ENCODE results near the gene DNAJB6. TPM values are rescaled to one million over a fixed set of nuclear protein-coding genes. Genes with fewer than 3 reads are reported as not detected.

Gene DNAJB6
- 97.4 and 101 TPM in 2 replicates for total RNA-seq (2014; rRNA removed; shearing (Covaris generic))

DNA sequence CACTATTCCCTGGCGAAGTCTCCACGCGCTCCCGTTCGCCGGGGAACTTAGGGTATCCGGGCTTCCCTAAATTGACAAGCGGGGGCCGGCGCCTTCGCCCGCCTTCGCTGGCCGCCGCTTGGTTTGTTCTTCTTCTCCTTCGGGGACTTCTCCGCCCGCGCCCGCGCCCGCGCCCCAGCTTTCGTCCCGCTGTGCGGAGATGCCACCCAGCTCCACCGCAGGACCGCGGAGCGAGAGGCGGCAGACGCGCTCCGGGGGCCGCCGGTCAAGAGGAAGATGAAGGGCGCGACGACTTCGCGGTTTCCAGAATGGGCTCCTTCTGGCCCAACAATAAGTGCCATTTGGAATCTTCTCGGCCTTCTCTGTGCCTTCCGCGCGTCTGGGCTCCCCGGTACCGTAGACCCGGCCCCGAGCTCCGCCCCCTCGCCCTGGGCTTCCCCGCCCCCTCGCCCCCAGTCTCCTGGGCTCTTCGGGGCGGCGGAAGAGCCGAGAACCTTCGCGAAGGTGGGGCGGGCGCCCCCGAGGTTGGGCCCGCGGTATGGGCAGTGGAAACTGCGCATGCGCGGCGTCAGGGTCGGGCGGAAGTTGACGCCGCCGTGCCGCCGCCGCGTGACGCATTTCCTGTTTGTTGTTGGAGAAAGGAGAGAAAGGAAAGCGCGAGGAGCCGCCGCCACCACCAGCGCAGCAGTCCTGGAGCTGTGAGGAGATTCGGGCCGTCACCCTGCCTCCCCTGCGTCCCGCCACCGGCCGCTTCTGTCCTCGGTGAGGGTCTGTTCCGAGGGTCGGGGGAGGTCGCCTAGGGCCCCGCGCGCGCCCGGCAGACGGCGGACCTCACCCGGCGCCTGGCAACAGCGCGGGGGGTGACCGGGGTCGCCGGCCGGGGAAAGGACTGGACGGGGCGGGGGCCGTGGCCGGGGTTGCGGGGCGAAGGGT is at the start of gene DNAJB6:
Gene DNAJB6, plus strand, starts transcription at position 622 of the 933 bp plus-strand sequence. CDS start 21,569 bp downstream, outside the sequence.
- DNase-seq (ENCODE audit: low read depth) = peak; percentile 90

DNA sequence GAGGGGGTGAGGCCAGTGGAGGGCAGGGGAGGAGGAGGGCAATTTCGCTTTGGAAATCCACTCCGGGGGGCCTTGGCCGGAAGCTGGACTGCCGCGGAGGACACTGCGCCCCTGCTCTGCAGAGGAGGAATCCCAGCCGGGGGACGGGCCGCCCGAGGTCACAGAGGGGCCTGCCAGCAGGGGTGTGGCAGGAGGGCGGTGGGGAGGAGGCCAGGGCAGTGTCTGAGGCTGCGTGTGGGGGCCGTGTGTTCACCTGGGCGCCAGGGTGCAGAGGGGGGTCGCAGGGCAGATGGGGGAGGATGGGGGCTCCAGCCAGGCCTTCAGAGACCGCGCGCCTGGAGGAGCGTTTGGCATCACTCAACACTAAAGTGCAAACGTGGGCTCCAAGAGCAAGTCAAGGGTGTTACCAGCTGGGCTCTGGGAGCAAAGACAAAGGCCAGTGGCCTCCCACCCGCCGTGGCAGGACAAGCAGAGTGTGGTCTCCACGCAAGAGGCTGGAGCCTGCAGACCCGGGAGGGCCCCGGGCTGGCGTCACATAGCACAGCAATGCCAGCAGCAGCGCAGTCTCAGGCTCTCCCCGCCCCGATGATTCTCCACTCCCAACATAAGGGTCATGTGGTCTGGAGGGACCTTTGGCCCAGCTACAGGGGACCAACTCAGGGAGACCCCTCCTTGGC is 45.3 kb upstream of the DNAJB6 start:
- no peak for DNase-seq (ENCODE audit: low read depth)

DNA sequence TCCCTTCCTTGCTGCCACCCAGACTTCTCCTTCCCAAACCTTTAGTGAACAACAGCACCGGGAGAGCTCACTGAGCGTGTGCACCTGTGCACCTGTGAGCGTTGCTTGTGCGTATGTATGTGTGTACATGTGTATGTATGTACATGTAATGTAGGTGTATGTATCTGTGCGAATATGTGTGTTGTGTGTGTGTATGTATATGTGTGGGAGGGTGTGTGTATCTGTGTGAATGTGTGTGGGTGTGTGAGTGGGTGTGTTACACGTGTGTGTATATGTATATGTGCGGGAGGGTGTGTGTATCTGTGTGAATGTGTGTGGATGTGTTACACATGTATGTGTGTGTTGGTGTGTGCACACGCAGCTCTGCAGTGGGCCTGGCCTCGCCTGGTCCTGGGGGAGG is 44.5 kb upstream of the DNAJB6 start:
- no peak for DNase-seq (ENCODE audit: low read depth)

DNA sequence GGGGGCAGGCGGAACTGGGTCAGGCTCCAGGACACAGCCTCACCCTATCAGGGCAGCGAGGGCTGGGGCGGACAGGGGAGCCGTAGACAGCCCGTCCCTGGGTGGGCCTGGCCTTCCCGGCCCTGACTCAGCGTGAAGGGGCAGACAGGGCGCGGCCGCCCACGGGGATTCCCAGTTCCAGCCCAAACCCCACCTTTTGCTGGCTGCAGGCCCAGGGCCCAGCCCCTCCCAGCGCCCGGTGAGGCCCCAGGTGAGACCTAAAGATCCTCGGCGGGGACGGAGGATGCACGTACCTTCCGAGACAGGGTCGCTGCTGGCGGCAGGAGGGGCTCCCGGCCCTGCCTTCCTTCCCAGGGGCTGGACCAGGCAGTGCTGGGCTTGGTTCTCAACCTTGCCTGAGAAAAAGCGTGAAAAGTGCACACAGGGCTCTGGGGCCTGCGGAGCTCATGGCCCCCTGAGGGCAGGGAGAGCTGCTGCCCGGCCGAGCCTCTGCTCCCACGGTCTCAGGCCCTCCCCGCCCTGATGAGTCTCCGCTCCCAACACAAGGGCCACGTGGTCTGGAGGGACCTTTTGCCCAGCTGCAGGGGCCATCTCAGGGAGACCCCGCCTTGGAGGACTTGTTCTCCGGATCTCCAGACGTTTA is 43.9 kb upstream of the DNAJB6 start:
- no peak for DNase-seq (ENCODE audit: low read depth)

DNA sequence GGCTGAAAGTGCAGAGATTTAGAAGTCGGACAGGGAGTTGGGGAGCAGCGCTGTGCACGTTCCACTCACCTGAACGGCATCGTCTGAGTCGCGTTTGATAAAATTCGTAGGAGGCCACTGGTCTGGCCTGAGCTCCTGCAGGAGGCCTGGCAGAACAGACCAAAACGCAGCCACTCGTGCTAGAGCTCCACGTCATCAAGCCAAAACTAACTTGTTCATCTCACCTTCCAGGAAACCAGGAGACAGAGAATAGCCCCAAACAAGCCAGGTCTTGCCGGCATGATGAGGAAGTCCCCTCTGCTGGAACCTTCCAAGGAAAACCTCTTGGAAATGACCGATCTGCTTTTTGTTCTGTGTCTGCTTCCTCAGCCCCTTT is 43.4 kb upstream of the DNAJB6 start:
- DNase-seq (ENCODE audit: low read depth) = no peak

DNA sequence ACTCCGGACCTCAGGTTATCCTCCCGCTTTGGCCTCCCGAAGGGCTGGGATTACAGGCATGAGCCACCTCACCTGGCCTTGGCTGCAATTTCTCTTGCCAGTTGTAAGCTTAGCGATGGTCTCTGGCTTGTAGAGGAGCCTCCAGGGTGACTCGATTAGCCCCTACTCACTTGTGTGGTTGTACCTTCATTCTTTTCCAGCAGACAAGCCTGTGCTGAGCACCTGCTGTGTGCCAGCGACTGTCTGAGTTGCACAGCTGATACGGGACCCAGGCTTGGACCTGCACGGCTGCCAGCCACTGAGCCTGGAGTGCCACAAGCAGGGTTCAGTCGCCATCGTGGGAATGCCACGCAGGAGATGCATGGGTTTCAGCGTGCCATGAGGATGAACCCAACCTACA is 42.0 kb upstream of the DNAJB6 start:
- no peak for DNase-seq (ENCODE audit: low read depth)

DNA sequence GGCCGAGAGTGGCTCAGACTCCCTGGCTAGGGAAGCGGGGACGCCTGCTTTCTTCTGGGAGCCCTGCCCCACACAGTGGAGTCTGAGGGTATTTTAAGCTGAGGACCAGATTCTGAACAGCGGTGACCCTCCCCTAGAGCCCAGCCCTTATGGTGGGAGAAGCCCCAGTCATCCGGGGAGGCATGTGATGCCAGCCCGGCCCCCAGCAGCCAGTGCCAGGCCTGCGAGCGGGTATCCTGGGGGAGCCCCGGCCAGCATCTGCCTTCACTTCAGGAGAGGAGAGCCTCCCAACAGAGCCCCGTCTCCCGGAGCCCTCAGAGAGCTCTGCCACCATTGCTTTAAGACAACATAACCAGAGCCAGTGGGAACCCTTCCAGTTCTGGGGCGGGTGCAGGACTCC is 41.5 kb upstream of the DNAJB6 start:
- no peak for DNase-seq (ENCODE audit: low read depth)

DNA sequence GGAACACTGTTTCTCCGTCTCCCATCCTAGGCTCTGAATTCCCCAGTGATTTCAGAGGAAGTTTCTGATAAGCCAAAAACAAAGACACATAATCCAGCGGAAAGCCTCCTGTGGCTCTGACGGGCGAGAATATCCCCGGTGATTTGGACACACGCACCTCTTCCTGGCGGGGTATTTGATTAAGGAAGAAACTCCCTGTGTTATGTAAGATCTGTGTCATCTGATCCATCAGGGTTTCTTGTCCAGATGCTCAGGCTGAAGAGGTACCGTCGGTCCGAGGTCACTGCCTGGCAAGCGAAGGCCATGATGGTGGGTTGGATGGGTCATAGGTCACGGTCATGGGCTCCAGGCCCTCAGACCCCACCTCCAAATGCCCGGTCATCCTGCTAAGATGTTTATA is 39.6 kb upstream of the DNAJB6 start:
- DNase-seq (ENCODE audit: low read depth) = no peak

DNA sequence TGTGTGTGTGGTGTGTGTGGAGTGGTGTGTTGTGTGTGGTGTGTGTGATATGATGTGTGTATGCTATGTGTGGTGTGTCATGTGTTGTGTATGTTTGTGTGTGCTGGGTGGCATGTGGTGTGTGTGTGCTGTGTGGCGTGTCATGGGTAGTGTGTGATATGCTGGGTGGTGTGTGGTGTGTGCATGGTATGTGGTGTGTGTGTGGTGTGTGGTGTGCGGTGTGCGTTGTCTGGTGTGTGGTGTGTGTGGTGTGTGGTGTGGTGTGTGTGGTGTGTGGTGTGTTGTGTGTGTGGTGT is 37.5 kb upstream of the DNAJB6 start:
- DNase-seq (ENCODE audit: low read depth) = no peak

DNA sequence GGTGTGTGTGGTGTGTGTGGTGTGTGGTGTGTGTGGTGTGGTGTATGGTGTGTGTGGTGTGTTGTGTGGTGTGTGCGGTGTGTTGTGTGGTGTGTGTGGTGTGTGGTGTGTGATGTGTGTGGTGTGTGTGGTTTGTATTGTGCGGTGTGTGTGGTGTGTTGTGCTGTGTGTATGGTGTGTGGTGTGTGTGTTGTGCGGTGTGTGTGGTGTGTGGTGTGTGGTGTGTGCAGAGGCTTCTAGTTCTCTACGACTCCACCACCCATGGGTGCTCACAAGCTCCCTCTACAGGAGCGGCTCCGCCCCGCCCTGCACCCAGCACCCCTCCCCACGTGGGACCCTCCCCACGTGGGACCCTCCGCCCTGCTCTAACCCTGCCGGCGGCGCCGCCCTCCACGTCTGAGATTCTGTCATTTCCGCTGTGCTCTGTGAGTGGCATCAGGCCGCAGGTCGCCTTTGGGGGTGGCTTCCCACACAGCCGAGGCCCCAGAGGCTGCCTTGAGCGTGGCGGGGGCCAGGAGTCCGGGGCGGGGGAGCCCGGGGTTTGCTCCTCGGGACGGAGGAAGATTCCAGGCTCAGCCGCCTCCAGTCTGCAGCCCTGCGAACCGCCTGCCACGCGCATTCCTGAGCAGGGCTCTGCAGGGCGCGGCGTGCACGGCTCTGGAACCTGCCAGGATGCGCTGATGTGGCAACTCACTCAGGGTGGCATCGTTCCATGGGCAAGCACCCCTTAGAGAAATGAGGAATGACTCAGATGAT is 37.0 kb upstream of the DNAJB6 start:
- no peak for DNase-seq (ENCODE audit: low read depth)

DNA sequence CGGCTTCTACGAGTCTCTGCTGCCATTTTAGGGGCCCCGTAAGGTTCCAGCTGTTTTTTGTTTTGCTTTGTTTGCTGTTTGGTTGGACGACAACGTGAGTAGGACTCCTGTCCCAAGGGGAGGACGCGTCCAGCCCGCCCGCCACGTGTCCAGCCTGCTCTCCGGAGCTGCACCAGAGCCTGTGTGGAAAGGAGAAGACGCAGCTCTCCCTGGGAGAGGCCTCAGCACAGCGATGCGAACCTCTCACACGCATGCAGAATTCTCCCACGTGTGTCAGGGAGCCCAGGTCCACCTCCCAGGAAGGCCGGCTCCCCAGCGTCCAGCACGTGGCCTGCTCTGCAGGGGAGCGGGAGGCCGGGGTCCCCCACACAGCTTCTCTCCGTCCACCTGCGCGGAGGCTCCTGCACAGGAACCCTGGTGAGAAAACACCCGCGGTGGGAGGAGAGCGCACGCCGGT is 36.4 kb upstream of the DNAJB6 start:
- DNase-seq (ENCODE audit: low read depth) = no peak

DNA sequence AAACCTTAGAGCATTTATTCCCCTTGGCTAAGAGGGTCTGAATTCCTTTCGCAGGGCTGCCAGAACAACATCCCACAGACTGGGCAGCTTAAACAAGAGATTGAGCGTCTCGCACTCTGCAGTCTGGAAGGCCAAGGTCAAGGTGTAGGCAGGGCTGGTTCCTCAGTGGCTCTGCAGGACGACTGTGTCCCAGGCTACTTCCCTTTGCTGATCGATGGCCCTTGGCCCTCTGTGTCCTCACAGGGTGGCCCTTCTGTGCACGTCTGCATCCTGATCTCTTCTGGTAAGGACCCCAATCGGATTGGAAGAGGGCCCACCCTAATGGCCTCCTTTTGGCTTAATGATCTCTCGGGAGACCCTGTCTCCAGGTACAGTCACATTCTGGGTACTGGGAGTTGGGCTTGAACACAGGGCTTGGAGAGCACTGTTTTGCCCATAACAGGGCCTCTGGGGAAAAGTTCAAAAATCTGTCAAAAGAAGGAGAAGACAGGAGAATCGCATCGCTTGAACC is 35.1 kb upstream of the DNAJB6 start:
- no peak for DNase-seq (ENCODE audit: low read depth)

DNA sequence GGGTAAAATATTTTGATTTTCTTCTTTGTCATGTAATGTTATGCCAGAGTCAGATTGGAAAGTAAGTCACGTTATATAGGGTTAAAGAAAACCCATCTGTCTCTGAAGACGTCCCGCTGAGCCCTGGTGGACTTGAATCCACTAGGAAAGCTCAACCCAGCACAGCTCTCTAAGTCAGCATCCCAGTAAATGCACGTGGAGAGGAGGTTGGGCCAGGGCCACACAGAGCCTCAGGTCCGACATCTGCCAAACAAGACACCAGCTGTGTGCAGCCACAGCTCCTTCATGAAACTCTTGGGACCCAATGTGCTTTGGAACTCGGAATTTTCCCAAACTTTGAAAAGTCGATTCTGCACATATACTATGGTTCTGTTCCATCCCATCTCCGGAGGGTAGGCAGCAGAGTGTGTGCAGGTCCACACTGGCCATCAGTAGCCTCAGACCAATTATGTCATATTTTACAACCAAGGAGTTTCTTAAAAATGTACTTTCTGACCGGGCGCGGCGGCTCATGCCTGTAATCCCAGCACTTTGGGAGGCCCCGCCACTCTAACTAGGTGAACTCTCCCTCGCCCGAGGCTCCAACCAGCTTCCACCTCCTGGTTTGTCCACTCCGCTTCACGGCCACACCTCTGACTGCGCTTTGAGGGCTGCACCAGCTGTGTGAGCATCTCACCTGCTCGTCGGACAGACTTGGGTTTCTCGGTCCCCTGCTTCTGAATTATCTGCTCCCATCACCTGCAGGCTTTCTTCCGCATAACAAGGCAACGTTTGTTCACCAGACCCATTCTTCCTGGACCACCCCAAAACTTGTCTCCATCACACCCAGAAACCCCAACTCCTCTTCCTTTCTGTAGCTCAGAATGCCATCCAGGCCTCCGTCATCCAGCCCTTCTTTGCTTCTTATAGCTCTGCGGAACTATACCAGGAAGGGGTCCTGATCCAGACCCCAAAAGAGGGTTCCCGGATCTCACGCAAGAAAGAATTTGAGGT is 29.7 kb upstream of the DNAJB6 start:
- DNase-seq (ENCODE audit: low read depth) = no peak

DNA sequence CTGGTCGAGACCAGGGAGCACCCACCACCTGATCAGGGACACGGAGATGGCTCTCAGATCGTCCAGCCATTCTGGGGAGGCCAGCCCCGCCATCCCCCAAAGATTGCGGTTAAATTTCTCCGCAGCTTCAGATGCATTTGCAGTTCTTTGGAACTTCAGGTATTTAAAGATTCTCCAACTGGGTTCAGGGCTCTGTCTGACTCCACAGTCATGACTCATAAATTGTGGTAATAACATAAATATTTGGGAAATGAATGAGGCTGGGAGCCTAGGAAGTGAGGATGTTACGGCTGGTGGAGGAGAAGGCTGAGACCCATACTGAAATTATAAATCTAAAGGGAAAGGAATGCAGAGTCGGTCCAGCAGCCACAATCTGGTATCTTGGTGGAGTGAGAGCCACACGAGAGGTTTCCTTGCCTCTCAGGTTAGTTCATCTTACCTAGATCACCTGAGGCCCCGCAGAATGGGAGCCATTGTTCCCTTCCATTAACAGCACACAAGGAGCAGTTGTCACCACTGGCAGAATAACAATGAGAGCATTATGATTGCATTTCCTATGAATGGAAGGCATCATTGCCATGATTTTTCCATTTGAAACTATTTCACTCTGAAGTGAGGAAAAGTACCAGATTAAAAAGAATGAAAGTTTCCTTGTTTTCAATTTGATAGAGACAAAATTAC is 26.7 kb upstream of the DNAJB6 start:
- DNase-seq (ENCODE audit: low read depth) = peak; percentile 93

DNA sequence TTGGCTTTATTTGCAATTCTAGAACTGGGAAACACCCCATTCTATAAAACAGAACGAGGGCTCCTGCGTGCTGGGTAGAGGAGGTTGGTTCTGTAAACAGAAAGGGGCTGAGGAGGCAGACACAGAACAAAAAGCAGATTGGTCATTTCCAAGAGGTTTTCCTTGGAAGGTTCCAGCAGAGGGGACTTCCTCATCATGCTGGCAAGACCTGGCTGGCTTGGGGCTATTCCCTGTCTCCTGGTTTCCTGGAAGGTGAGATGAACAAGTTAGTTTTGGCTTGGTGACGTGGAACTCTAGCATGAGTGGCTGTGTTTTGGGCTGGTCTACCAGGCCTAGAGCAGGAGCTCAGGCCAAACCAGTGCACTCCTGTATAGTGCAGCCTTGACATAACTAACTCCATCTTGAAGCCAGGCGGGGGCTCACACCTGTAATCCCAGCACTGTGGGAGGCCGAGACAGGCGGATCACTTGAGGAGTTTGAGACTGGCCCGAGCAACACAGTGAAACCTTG is 26.1 kb upstream of the DNAJB6 start:
- peak; percentile 28 for DNase-seq (ENCODE audit: low read depth)

DNA sequence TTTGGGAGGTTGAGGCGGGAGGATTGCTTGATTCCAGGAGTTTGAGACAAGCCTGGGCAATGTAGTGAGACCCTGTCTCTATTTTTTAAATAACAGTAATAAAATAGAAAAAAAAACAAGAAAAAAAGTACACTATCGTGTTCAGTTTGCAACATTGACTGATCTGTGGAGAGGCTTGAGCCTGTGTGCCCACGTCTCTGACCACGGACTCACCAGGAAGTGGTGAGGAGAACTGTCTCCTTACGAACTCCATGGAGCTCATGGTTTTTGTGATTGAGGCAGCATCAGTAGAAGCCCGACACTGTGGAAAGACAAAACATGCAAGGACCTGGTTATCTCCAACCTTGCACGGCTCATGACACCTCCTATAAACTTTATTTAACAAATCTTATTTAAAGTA is 23.9 kb upstream of the DNAJB6 start:
- no peak for DNase-seq (ENCODE audit: low read depth)

DNA sequence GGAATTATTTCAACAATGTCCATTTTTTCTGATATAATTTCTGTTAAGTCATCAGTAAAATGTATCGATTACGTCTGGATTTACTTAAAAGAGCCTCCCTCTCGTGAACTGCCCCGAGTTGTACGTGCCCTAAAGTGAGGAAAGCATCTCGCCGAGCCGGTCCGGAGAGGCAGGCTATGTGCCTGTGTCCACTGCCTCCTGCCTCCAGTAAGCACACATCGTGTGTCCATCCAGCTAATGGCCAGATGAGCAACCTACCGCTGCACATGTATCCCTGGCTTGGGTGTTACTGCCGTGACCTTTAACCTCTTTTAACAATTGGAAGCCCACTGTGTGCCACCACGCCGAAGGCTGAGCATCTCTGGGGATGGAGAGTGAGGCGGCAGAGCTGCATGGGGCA is 23.2 kb upstream of the DNAJB6 start:
- DNase-seq (ENCODE audit: low read depth) = no peak

DNA sequence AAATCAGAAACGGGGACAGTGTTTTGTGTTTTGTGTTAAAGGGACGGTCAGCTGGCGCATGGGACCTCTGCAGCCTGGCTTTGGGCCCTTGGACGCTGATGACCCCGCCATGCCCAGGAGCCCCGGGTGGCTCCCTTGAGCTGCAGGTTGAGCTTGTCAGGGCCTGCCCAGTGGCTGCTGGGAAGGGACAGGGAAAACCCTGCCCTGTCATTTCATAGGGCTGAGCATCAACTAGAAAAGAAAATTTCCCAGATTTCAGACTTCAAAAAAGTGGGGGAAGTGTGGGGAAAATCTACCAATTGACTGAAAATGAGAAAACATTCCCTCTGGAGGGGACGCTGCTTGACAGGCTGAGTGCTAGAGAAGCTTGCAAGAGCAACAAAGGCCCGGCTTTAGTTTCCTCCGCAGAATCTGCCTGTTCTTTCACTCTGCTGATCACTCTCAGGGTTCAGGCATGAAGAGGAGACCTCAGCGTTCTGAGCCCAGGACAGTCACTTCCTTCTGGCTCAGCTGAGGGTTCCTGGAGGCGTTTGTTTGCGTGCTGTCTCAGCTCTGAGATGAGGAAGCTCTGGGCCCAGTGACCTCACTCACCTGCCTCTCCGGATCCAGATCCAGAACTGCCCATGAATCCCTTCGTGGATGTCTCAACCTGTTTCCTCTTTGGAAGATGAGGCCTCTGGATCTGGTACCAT is 18.6 kb upstream of the DNAJB6 start:
- peak; percentile 58 for DNase-seq (ENCODE audit: low read depth)

DNA sequence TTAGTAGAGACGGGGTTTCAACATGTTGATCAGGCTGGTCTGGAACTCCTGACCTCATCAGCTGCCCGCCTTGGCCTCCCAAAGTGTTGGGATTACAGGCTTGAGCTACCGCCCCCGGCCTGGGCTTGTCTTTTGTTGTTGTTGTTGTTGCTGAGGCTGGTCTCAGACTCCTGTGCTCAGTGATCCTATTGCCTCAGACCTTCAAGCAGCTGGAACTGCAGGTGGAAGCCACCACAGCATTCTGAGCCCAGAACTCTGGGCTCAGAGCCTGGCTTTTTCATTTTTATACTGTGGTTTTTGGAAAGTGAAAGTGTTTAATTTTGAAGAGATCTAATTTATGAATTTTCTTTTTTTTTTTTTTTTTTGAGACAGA is 16.2 kb upstream of the DNAJB6 start:
- DNase-seq (ENCODE audit: low read depth) = peak; percentile 33
